Osteoblast (primary cell): ENCODE results near the gene ARF5. TPM values are rescaled to one million over a fixed set of nuclear protein-coding genes. Genes with fewer than 3 reads are reported as not detected.

Experiments used
- DNase-seq: peaks from one replicate; pipeline ENCODE4 v3.0.0; 2011; ENCODE audit warnings: low spot score, mixed read lengths; ENCODE audit not compliant: insufficient read length; ENCODE audit errors: missing footprints
- H2AFZ ChIP-seq: 2 replicates; pipeline ENCODE4 v1.6.0; 2011; ENCODE audit warnings: mild to moderate bottlenecking, low read length
- H3K27ac ChIP-seq: 2 replicates; pipeline ENCODE4 v1.5.1; 2011; ENCODE audit warnings: mild to moderate bottlenecking, low read depth, low read length, moderate library complexity
- H3K27me3 ChIP-seq: 2 replicates; pipeline ENCODE4 v1.6.0; 2012; ENCODE audit warnings: mild to moderate bottlenecking, control low read depth, inconsistent platforms, low read length, moderate library complexity; ENCODE audit not compliant: insufficient read depth
- H3K36me3 ChIP-seq: 2 replicates; pipeline ENCODE4 v1.5.1; 2011; ENCODE audit warnings: mild to moderate bottlenecking, low read length, control low read depth, moderate library complexity; ENCODE audit not compliant: insufficient read depth
- H3K4me1 ChIP-seq: 2 replicates; pipeline ENCODE4 v1.5.1; 2011; ENCODE audit warnings: mild to moderate bottlenecking, low read length, control low read depth, moderate library complexity; ENCODE audit not compliant: insufficient read depth
- H3K4me2 ChIP-seq: 2 replicates; pipeline ENCODE4 v1.6.0; 2011; ENCODE audit warnings: mild to moderate bottlenecking, low read length; ENCODE audit not compliant: insufficient read depth
- H3K4me3 ChIP-seq: fragments of 200-600 bp; sonication (generic); 3 replicates; pipeline ENCODE4 v1.5.1; 2012; ENCODE audit warnings: mild to moderate bottlenecking, low read length, inconsistent platforms; ENCODE audit not compliant: insufficient read depth
- H3K79me2 ChIP-seq: 2 replicates; pipeline ENCODE4 v1.6.0; 2012; ENCODE audit warnings: mild to moderate bottlenecking, low read length, control low read depth, inconsistent platforms; ENCODE audit not compliant: insufficient read depth
- H3K9me3 ChIP-seq: 2 replicates; pipeline ENCODE4 v1.5.1; 2011; ENCODE audit warnings: low read depth, low read length, control low read depth
- H4K20me1 ChIP-seq: 2 replicates; pipeline ENCODE4 v1.6.0; 2012; ENCODE audit warnings: mild to moderate bottlenecking, low read length, control low read depth; ENCODE audit not compliant: insufficient read depth
- total RNA-seq: library from RNA; depleted of rRNA; stranded (reverse); fragments of >200 nt; gene quantifications from 2 replicates; pipeline ENCODE4 v1.2.3, GENCODE V29; 2012
- TF ChIP-seq, protein P1 (sequence below): IDR thresholded peaks from 2 replicates; pipeline ENCODE4 v1.5.1; 2011; ENCODE audit warnings: mild to moderate bottlenecking, low read depth, low read length, moderate library complexity; ENCODE audit errors: extremely low read depth

Gene ARF5
- total RNA-seq, 1 donor: 147 TPM

DNA sequence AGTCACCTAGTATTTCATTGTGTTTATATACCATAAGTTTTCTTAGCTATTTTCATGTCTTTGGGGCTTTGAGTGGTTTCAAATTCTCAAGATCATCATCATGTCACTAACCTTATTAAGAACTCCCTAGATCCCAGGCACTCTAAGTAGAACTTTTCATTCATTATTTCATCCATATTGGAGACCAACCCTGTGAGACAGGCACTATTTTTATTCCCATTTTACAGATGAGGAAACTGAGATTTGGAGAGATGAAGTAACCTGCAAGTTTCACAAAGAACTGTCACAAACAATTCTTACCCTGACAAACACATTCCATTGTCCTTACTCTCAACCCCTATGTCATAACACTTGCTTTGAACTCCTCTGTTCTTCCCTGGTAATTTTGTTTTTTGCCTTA lies 50.0 kb downstream of the ARF5 start:
- H3K4me1 ChIP-seq: peaks cover 18% of the 10 kb centered on the region
- H3K36me3 ChIP-seq: no peaks in the 10 kb centered on the region
- H3K4me2 ChIP-seq: no peak overlapping the region
- no peaks in the 10 kb centered on the region for H3K79me2 ChIP-seq
- TF ChIP-seq, protein P1, sequence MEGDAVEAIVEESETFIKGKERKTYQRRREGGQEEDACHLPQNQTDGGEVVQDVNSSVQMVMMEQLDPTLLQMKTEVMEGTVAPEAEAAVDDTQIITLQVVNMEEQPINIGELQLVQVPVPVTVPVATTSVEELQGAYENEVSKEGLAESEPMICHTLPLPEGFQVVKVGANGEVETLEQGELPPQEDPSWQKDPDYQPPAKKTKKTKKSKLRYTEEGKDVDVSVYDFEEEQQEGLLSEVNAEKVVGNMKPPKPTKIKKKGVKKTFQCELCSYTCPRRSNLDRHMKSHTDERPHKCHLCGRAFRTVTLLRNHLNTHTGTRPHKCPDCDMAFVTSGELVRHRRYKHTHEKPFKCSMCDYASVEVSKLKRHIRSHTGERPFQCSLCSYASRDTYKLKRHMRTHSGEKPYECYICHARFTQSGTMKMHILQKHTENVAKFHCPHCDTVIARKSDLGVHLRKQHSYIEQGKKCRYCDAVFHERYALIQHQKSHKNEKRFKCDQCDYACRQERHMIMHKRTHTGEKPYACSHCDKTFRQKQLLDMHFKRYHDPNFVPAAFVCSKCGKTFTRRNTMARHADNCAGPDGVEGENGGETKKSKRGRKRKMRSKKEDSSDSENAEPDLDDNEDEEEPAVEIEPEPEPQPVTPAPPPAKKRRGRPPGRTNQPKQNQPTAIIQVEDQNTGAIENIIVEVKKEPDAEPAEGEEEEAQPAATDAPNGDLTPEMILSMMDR: no peak
- H3K27ac ChIP-seq: no peak overlapping the region
- no peaks in the 10 kb centered on the region for H3K27me3 ChIP-seq
- H3K9me3 ChIP-seq: no peaks in the 10 kb centered on the region
- no peak overlapping the region for H3K4me3 ChIP-seq
- no peaks in the 10 kb centered on the region for H4K20me1 ChIP-seq
- DNase-seq: no peak
- no peak overlapping the region for H2AFZ ChIP-seq

Other genes starting within 250 kb of the ARF5 start
- 21.7 and 26.5 TPM in 2 replicates for gene ZNF800, start 195.7 kb upstream of the ARF5 start, total RNA-seq
- 20.9 and 24.2 TPM in 2 replicates for gene GCC1, start 2.8 kb upstream of the ARF5 start, total RNA-seq
- gene FSCN3, start 5.3 kb downstream of the ARF5 start, total RNA-seq: 1.5 and 1.8 TPM in 2 replicates
- gene PAX4, start 29.7 kb downstream of the ARF5 start, total RNA-seq: not detected in 2 replicates
- gene SND1, start 63.8 kb downstream of the ARF5 start, total RNA-seq: 245 and 257 TPM in 2 replicates